HPDE6-E6E7 (cell line): ENCODE data around the gene C1R.
"Not testable (repeated sequence)": the region's sequence is repeated elsewhere in the genome, so short reads cannot be mapped to it uniquely, and the experiment has no call there.

Experiments used
- DNase-seq: peaks from one replicate; pipeline ENCODE4 v3.0.0; 2011; ENCODE audit warnings: missing footprints; ENCODE audit errors: extremely low spot score

Gene C1R

DNA sequence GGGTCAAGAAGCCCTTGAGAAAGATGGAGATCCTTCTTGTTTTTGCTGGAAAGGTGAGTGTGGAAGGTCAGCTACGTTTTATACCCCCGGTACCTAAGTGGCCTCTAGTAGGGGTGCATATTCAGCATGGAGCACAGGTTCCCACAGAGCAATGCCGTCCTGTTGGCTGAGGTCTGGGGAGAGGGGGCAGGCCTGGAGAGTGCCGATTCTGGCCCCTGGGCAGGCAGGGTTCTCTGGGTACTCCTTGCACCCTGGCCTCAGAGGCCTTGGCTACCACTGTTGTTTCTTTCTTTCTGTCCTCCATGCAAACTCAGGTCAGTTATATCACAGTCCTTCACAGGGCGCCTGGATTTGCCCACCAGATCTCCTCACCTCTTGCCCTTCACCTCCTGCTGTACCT, 27.9 kb upstream of the C1R start:
- no peak for DNase-seq

DNA sequence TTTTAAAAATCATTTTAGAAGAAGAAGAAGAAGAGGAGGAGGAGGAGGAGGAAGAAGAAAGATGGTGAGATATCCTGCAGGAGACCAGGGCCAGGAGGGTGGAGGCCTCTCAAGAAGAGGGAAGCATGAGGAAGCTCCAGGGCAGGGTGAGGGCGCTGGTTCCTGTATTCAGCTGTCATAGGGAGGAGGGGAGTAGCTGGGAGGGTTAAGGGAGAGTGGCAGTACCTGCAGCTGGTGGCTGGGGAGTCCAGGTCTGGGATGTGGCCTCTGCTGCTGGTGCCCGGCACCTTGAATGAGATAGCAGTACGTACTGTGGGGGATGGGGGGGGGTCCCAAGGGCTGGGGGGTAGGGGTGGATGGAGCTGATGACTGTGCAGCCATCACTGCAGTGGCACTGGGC, 26.6 kb upstream of the C1R start:
- DNase-seq: no peak

GRCh38 chr12:7117670-7118069, 25.4 kb upstream of the C1R start:
- DNase-seq: no peak

DNA sequence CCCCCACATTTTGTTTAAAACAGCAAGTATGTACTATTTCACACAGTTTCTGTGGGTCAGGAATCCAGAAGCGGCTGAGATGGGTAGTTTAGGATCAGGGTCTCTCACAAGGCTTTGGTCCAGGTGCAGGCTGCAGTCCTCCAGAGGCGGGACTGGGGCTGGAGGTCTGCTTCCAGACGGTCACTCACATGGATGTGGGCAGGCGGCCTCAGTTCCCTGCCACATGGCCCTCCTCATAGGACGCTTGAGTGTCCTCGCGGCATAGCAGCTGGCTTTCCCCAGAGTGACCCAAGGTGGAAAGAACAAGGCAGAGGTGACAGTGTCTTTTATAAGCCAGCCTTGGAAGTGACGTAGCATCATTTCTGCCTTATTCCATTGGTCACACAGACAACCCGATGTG, 24.7 kb upstream of the C1R start:
- no peak for DNase-seq

GRCh38 chr12:7116196-7116595, 24.0 kb upstream of the C1R start:
- no peak for DNase-seq

- no peak for DNase-seq
Observed at GRCh38 chr12:7114851-7115250, 22.6 kb upstream of the C1R start.

GRCh38 chr12:7114008-7114407, 21.8 kb upstream of the C1R start:
- DNase-seq: no peak

DNA sequence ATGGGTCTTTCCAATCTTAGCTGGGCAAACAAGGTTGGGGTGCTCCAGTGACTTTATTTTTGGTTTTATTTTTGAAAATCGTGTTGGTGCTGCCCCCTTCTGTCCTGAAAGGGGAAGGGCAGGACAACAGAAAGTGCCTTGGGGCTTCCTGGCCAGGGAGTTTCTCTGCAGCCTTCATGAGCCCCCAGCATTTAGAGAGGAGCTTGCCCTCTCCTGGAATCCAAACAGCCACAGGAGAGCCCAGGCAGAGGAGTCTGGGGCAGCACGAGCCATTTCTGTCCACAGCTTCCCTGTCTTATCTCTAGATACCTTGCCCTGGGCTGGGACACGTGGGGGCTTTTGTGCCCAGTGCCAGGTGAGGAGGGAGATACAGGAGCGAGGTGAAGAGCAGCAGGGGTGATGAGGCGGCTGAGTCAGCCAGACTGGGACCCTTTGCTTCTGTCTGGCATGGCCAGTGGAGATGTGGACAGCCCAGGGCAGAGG, 21.2 kb upstream of the C1R start:
- DNase-seq: peak; percentile 47

DNA sequence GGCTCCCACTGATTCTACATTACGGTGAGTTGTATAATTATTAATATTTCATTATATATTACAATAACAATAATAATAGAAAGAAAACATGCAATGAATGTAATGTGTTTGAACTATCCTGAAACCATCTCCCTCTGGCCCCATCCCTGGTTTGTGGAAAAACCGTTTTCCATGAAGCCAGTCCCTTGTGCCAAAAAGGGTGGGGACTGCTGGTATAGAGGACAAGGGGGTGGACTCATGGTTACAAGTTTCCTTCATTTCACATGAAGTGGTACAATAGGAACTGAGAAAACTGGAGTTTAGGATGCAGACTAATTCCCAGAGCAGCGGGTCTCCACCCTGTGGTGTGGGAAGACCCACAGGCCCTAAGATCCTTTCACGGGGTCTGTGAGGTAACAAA, 19.8 kb upstream of the C1R start:
- DNase-seq: no peak

DNA sequence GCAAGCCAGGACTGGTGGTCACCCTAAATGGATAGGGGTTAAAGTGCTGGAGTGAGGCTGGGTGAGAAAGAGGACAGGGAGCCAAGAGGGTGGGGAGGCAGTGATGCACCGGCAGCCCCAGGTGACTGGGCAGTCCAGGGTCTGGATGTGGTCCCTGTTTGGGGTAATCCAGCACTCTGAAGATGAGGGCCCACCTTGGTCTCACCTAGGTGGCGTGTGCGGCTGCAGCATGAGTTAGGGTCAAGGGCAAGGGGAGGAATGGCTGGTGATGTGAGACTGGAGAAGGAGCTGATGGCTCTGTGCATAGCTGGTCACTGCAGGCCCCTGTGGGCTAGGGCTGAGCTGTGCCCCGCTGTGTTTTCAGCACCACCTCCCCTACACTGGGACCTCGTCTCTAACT, 18.4 kb upstream of the C1R start:
- no peak for DNase-seq

DNA sequence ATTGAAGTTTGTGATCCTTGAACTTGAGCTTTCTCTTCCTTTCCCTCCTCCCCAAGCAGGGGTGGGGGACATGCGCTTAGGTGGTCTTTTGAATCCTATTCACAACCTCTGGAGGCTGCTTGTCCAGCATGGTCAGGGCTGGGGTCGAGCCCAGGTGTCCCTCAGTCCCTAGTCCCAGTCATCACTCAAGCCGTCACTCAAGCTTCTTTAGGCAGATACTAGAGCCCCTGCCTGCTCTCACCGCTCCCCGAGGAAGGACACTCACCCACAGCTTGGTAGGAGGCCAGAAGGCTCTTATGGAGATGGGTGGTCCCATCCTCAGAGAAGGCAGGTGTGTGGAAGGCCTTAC, 17.3 kb upstream of the C1R start:
- no peak for DNase-seq

GRCh38 chr12:7108796-7109571, 16.7 kb upstream of the C1R start, which contains the start of gene C1RL:
C1RL (minus strand) TSS chr12:7109214; CDS start chr12:7109180, 34 bp downstream.
- peak; percentile 66 for DNase-seq

GRCh38 chr12:7108003-7108795, 16.0 kb upstream of the C1R start:
- peak; percentile 86 for DNase-seq

DNA sequence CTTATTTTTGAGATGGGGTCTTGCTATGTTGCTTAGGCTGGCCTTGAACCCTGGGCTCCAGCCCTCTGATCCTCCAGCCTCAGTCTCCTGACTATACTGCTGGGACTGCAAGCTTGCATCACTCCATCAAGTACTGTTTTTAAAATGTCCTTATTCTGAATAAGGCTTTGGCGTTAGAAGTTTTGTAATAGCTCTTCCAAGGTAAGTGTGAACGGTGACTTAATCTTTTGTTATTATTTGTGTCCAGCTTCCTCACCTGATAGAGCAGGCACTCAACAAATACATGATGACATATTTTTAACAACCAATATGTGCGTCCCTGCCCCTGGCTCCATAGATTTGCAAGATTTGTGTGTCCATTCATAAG, 15.4 kb upstream of the C1R start:
- no peak for DNase-seq

DNA sequence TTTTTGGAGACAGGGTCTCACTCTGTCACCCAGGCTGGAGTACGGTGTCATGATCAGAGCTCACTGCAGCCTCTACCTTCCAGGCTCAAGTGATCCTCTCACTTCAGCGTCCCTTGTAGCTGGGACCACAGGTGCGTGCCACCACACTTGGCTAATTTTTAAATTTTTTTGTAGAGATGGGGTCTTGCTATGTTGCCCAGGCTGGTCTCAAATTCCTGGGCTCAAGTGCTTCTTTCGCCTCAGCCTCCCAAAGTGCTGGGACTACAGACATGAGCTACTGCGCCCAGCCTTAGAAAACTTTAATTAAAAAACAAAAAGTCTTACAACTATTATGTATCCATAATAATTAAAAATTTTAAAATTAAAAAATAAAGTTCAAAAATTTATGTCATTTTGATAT, 14.9 kb upstream of the C1R start:
- DNase-seq: not testable (repeated sequence)

- DNase-seq: no peak
Observed at GRCh38 chr12:7106082-7106481, 13.8 kb upstream of the C1R start.

GRCh38 chr12:7103837-7104584, 11.8 kb upstream of the C1R start:
- no peak for DNase-seq

GRCh38 chr12:7102582-7102981, 10.3 kb upstream of the C1R start:
- no peak for DNase-seq

GRCh38 chr12:7101694-7102131, 9.5 kb upstream of the C1R start:
- DNase-seq: no peak

DNA sequence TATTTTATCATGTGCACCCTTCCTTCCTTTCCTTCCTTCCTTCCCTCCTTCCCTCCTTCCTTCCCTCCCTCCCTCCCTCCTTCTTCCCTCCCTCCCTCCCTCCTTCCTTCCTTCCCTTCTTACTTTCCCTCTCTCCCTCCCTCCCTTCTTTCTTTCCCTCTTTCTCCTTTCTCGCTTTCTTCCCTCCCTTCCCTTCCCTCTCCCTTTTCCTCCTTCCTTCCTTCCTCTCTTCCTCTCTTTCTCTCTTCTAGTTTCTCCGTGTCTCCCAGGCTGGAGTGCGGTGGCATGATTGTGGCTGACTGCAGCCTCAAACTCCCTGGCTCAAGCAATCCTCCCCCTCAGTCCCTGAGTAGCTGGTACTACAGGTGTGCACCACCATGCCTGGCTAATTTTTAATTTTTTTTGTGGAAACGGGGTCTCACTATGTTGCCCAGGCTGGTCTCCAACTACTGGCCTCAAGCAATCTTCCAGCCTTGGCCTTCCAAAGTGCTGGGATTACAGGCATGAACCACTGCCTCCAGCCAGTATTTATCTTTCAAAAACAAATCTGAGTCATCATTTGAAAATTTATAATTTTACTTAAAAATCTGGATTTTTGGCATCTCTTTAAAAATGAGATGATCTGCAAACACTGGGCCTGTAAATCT, 8.9 kb upstream of the C1R start:
- no peak for DNase-seq

DNA sequence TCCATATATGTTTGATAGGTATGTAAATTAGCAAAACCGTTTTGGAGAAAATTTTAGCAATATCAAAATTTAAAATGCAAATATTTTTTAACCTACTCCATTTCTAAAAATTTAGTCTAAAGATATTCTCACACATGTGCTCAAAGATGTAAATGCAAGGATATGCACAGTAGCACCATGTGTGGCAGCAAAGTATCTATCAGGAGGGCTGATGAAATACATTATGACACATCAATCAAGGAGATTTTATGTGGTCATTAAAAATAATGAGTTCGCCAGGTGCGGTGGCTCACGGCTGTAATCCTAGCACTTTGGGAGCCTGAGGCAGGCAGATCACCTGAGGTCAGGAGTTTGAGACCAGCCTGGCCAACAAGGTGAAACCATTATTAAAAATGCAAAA, 8.0 kb upstream of the C1R start:
- DNase-seq: no peak
